C4-2B (cell line): ENCODE results near the gene TAC3.

Source experiments
- ZFX ChIP-seq: fragments of 450-650 bp; IDR thresholded peaks from 2 replicates; pipeline ENCODE4 v1.6.1; 2017
- TF ChIP-seq, protein P1 (sequence below): fragments of 450-650 bp; conservative IDR thresholded peaks from 2 replicates; pipeline ENCODE4 v1.5.1; 2017; ENCODE audit warnings: mild to moderate bottlenecking

DNA sequence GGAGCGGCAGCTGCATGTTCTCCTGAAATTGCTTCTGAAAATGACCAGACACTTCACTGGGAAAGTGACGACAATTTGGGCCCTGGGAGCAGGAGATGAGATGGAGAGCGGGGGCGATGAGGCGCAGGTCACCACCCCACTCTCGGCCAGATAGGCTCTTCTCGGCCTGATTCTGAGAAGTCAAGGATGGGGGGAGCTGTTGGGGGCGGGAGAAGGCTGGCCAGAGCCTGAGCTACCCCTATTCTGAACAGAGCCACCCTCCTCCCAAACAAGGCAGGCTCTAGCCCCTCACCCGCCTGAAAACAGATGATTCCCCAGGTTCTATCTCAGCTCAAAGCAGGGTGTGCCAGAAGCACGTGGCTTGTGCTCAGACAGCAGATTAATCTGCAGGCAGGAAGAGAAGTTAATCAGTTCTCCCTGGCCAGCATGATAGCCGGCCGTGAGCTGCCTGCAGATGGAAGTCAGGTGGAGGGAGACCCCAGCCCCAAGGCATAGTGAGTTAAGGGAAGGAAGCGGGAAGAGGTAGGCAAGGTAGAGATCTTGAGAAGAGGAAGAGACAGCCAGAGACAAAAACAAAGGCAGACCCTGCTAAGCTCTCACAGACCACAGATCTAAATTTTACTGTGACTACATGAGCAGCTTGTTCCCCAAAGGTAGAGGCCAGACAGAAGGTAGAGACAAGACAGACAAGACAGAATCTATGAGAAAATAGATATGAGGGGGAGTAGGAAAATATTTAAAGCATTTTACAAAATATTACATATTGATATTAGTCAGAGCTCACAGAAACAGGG is 10.9 kb upstream of the TAC3 start:
- TF ChIP-seq, protein P1, sequence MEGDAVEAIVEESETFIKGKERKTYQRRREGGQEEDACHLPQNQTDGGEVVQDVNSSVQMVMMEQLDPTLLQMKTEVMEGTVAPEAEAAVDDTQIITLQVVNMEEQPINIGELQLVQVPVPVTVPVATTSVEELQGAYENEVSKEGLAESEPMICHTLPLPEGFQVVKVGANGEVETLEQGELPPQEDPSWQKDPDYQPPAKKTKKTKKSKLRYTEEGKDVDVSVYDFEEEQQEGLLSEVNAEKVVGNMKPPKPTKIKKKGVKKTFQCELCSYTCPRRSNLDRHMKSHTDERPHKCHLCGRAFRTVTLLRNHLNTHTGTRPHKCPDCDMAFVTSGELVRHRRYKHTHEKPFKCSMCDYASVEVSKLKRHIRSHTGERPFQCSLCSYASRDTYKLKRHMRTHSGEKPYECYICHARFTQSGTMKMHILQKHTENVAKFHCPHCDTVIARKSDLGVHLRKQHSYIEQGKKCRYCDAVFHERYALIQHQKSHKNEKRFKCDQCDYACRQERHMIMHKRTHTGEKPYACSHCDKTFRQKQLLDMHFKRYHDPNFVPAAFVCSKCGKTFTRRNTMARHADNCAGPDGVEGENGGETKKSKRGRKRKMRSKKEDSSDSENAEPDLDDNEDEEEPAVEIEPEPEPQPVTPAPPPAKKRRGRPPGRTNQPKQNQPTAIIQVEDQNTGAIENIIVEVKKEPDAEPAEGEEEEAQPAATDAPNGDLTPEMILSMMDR, result no peak
- no peak for TF ChIP-seq ZFX
